ENCODE results near the gene DSCAML1.

DNA sequence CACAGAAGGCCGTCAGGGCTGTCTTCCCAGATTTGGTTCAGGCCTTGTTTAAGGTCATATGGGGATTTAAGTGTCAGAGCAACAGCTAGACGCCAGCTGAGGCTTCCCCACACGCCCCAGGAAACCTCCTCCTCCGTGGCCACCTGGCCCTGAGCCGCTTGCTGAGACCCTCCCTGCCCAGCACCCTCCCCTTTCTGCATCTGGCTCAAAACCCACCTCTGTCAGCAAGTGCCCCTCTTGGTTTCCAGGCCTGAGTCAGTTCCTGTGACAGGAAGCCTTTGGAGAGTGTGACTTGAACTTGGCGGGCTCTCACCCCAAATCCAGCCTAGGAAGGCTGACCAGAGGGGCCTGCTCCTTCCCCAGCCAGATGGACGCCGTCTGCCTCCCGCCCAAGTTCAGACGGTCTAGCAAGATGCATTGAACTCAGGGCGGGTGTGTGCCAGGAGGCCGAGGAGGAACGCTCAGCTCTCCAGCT lies 27.0 kb upstream of the DSCAML1 start:
- TF ChIP-seq ESRRA (CRISPR knock-in tag; IDR thresholded peaks at IDR 0.05; ENCODE audit: borderline replicate concordance) (no peak), JUN (CRISPR knock-in tag; IDR thresholded peaks at IDR 0.05) (no peak)
- TF ChIP-seq, protein P1, sequence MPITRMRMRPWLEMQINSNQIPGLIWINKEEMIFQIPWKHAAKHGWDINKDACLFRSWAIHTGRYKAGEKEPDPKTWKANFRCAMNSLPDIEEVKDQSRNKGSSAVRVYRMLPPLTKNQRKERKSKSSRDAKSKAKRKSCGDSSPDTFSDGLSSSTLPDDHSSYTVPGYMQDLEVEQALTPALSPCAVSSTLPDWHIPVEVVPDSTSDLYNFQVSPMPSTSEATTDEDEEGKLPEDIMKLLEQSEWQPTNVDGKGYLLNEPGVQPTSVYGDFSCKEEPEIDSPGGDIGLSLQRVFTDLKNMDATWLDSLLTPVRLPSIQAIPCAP (CRISPR knock-in tag; IDR thresholded peaks at IDR 0.05) = no peak
